Sigmoid colon (tissue), 7 donors: ENCODE data around the gene ATP10A. TPM values are rescaled to one million over a fixed set of nuclear protein-coding genes. Genes with fewer than 3 reads are reported as not detected.

ENCODE experiments used
- DNase-seq: peaks from one replicate; pipeline ENCODE4 v3.0.0-alpha.2; 2019
- H3K27ac ChIP-seq, 4 donors: fragments of 200-600 bp; sonication (generic); one replicate each; pipeline ENCODE4 v1.5.1; 2016 to 2019; ENCODE audit warnings: mild to moderate bottlenecking in 1 of 4
- H3K27me3 ChIP-seq, 3 donors: fragments of 200-600 bp; sonication (generic); one replicate each; pipeline ENCODE4 v1.5.1; 2019; ENCODE audit warnings: mild to moderate bottlenecking in 1 of 3
- H3K36me3 ChIP-seq, 4 donors: fragments of 200-600 bp; sonication (generic); one replicate each; pipeline ENCODE4 v1.5.1; 2016 to 2019
- H3K4me1 ChIP-seq, 4 donors: fragments of 200-600 bp; sonication (generic); one replicate each; pipeline ENCODE4 v1.5.1; 2017 to 2019
- H3K4me3 ChIP-seq, 4 donors: fragments of 200-600 bp; sonication (generic); one replicate each; pipeline ENCODE4 v1.5.1; 2017 to 2019; ENCODE audit warnings: mild to moderate bottlenecking in 2 of 4, moderate library complexity in 1 of 4
- H3K9me3 ChIP-seq, 4 donors: fragments of 200-600 bp in 3 of 4; sonication (generic) in 3 of 4; one replicate each; pipeline versions ENCODE4 v1.5.1 to v1.6.1; 2013 to 2019
- CTCF ChIP-seq, 4 experiments: fragments of 450-650 bp in 3 of 4; fragments of 200-600 bp in 1 of 4; IDR thresholded peaks; one replicate each; pipeline ENCODE4 v1.5.1; 2016 to 2019; ENCODE audit warnings: antibody characterized with exemption in 4 of 4, mild to moderate bottlenecking in 3 of 4, moderate library complexity in 2 of 4
- EP300 ChIP-seq, 4 donors: sonication (generic); formaldehyde crosslinking; IDR thresholded peaks; one replicate each; pipeline ENCODE4 v1.6.1; 2017; ENCODE audit warnings: antibody characterized with exemption in 4 of 4
- POLR2A ChIP-seq, 2 donors: fragments of 450-650 bp; IDR thresholded peaks; one replicate each; pipeline ENCODE4 v1.6.1; 2016; ENCODE audit warnings: antibody characterized with exemption in 2 of 2, mild to moderate bottlenecking in 2 of 2, moderate library complexity in 2 of 2
- POLR2AphosphoS5 ChIP-seq, 4 donors: sonication (generic); formaldehyde crosslinking; IDR thresholded peaks; one replicate each; pipeline ENCODE4 v1.6.1; 2017; ENCODE audit warnings: antibody characterized with exemption in 4 of 4
- WGBS, 2 donors: extraction: QIAGEN DNeasy Blood & Tissue Kit; methylation state at CpG; one replicate each; pipeline ENCODE4 v1.1.7; 2013; 5-methylcytosine and 5-hydroxymethylcytosine counted together
- intact Hi-C: fragments of 100-400 bp; cut with DNase I; formaldehyde crosslinking; loops from one replicate; pipeline ENCODE4 v1.15.1; 2023
- polyA plus RNA-seq, 3 donors: library from polyadenylated mRNA; stranded (reverse); fragments of 200-250 nt; gene quantifications; one replicate each; pipeline ENCODE4 v1.2.3, GENCODE V29; 2013
- total RNA-seq, 4 donors: library from RNA; depleted of rRNA; stranded (reverse); fragments of >200 nt; gene quantifications; one replicate each; pipeline ENCODE4 v1.1.0, GENCODE V29; 2016
- donor health status: healthy with polysubstance abuse.
- donor health status: Bipolar disorder and iron deficiency.
- donor health status: healthy.

Gene ATP10A
- total and polyA plus RNA-seq, 7 donors = 0.23 to 7.7 (median 2.9) TPM

GRCh38 chr15:25793354-25794050 is 69.6 kb downstream of the ATP10A start:
- H3K27me3 ChIP-seq = no peaks in the 10 kb centered on the region
- intact Hi-C loops = loop anchor here (5.0 kb wide), 1 partner anchor 69 kb away; the partner anchor contains the start of gene ATP10A
- peaks cover 0 to 57% (median 43%) of the 10 kb centered on the region in 4 donors for H3K4me1 ChIP-seq
- peak overlapping the region in 1 of 4 donors; percentile 2 for H3K27ac ChIP-seq
- WGBS, 2 donors = 68 to 85% methylated on average over 6 of the region's 6 CpGs
- TF ChIP-seq POLR2AphosphoS5 (IDR thresholded peaks at IDR 0.05) (no peak), POLR2A (IDR thresholded peaks at IDR 0.05) (no peak), EP300 (IDR thresholded peaks at IDR 0.05) (no peak), CTCF (IDR thresholded peaks at IDR 0.05) (no peak)
- no peaks in the 10 kb centered on the region for H3K36me3 ChIP-seq
- no peaks in the 10 kb centered on the region for H3K9me3 ChIP-seq
- DNase-seq = peak; percentile 60
- no peak overlapping the region for H3K4me3 ChIP-seq

- Histone ChIP-seq H3K4me3 (no peak overlapping the region), H3K27me3 (no peaks in the 10 kb centered on the region), H3K4me1 (peaks cover 0 to 57% (median 46%) of the 10 kb centered on the region in 4 donors), H3K9me3 (no peaks in the 10 kb centered on the region), H3K36me3 (no peaks in the 10 kb centered on the region), H3K27ac (peak overlapping the region in 1 of 4 donors; percentile 89)
- 40 to 68% methylated on average over 3 of the region's 3 CpGs for WGBS, 2 donors
- TF ChIP-seq POLR2A (IDR thresholded peaks at IDR 0.05) (no peak), CTCF (IDR thresholded peaks at IDR 0.05) (no peak), POLR2AphosphoS5 (IDR thresholded peaks at IDR 0.05) (no peak), EP300 (IDR thresholded peaks at IDR 0.05) (no peak)
- DNase-seq = peak; percentile 63
- intact Hi-C loops = loop anchor here (5.0 kb wide), 1 partner anchor 70 kb away; the partner anchor contains the start of gene ATP10A
Measured at GRCh38 chr15:25792128-25792527, 71.0 kb downstream of the ATP10A start.

- intact Hi-C loops = loop anchor here (5.0 kb wide), 2 partner anchors 42 to 72 kb away; partner anchors contain the start of gene ATP10A
- Histone ChIP-seq H3K9me3 (no peaks in the 10 kb centered on the region), H3K27ac (peak overlapping the region; percentile 77 to 89 (median 86)), H3K27me3 (no peaks in the 10 kb centered on the region), H3K36me3 (no peaks in the 10 kb centered on the region), H3K4me3 (peak overlapping the region in 1 of 4 donors; percentile 0), H3K4me1 (peaks cover 0 to 68% (median 54%) of the 10 kb centered on the region in 4 donors)
- DNase-seq = peak; percentile 91
- TF ChIP-seq POLR2AphosphoS5 (IDR thresholded peaks at IDR 0.05) (peak; percentile 44 to 81 (median 78)), CTCF (IDR thresholded peaks at IDR 0.05) (peak in 1 of 4 experiments; percentile 19), EP300 (IDR thresholded peaks at IDR 0.05) (peak in 1 of 4 donors; percentile 51), POLR2A (IDR thresholded peaks at IDR 0.05) (no peak)
- 60 to 73% methylated on average over 7 of the region's 7 CpGs for WGBS, 2 donors
Measured at GRCh38 chr15:25790000-25790660, 73.0 kb downstream of the ATP10A start.

GRCh38 chr15:25789616-25789999 is 73.5 kb downstream of the ATP10A start:
- peak overlapping the region in 1 of 4 donors; percentile 0 for H3K4me3 ChIP-seq
- H3K36me3 ChIP-seq = no peaks in the 10 kb centered on the region
- H3K9me3 ChIP-seq = no peaks in the 10 kb centered on the region
- WGBS, 2 donors = 83% methylated on average over 5 of the region's 5 CpGs
- no peak for DNase-seq
- H3K4me1 ChIP-seq = peaks cover 0 to 73% (median 59%) of the 10 kb centered on the region in 4 donors
- H3K27me3 ChIP-seq = no peaks in the 10 kb centered on the region
- TF ChIP-seq CTCF (IDR thresholded peaks at IDR 0.05) = no peak
- TF ChIP-seq EP300 (IDR thresholded peaks at IDR 0.05) = no peak
- TF ChIP-seq POLR2AphosphoS5 (IDR thresholded peaks at IDR 0.05) = no peak
- TF ChIP-seq POLR2A (IDR thresholded peaks at IDR 0.05) = no peak
- intact Hi-C loops = loop anchor here (5.0 kb wide), 1 partner anchor 43 kb away; no protein-coding TSS in a partner anchor
- peak overlapping the region; percentile 77 to 89 (median 86) for H3K27ac ChIP-seq
